Activated T-helper 1 cell treated with anti-CD3 and anti-CD28 coated beads, Interleukin-2, amount 50 U/mL, for 16 hours (primary cell): ENCODE data around the gene TGFA.

Experiments used
- DNase-seq, 2 donors: peaks; one replicate each; pipeline ENCODE4 v3.0.0-alpha.2; 2020; ENCODE audit warnings: low read depth in 1 of 2, low spot score in 1 of 2

Gene TGFA

DNA sequence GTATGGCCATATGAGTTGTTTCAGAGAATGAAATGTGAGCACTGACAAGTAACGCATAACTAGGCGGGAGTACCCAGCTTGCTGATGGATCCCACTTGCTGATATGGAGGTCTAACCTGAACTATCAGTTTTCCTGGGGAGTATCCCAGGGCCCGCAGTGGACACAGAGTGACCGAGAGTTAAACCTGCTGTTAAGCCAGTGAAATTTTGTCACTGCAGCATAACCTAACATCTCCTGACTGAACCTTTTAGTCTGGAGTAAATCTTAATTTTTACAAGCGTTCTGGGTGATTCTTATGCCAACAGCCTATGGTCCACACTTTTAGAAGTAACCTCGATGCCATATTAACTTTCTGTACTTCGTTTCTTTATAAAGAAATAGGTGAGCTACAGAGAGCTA is 54.4 kb downstream of the TGFA start:
- no peak for DNase-seq

DNA sequence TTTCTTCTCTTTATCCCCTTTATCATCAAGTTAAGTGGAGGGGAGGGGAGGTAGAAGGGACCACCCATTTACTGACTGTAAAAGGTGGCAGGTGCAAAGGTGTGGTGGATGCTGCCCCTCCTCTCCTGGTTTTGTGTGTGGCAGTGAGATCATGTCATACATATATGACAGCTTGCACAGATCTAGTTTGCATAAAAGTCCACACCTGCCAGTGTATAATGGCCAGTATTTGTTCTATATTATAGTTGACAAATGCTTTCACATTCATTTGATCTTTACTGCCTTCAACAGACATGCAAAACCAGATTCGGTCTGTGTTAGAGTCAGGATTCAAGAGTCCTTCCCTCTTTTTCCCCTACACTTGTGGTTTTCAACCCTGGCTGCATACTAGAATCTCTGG is 55.1 kb downstream of the TGFA start:
- no peak for DNase-seq

DNA sequence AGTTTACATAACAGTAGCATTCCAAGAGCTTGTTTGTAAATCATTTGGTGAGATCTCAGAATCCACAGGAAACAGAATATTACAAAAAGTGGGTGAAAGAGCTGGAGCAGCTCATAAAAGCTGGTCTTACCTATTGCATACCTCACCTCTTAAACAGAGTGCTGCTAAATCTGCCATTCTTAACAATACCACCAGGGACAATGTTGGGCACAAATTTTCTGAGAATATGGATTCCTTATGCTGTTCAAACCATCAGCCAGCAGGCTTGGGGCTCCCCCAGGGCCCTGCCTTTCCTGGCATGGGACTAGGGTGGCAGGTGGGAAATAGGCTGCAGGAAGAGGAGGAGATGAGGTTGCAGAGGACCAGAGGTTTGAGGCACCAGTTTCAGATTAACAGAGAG is 55.6 kb downstream of the TGFA start:
- no peak for DNase-seq

DNA sequence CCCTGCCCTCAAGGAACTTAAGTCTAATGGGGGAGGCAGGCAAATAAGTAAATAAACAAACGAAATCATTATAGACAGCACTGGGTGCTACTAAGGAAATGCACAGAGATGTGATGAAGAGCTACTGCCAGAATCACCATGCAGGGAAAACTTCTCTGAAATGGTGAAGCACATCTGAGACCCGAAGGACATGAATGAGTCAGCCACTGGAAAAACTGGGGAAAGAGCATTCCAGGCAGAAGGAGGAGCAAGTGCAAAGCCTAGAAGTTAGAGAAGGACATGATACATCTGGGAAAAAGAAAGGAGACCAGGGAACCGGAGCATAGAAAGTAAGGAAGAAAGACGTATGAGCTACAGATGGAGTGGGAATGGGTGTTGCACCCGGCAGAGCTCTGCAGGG is 56.8 kb downstream of the TGFA start:
- DNase-seq: no peak

DNA sequence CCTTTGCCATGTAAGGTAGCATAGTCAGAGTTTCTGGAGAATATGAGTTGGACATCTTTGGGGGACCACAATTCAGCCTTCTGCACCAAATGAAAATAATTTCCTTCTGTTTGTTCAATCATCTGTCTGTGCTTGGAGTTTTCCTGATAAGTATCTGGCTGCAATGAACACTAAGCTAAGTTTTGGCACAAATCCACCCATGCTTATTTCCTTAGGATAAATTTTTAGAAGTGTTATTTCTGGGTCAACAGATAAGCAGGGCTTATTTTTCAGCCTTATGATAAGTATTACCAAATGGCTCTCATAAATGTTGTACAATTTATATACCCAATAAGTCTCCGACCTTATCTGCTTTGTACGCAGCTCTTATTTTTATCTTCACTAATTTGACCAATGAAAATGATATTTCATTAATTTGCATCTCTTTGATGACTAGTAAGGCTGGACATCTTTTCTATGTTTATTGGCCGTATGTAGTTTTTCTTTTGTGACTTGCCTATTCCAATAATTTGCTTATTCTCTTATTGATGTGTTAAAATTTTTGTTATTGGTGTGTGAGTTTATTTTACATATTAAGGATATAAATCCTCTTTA is 59.2 kb downstream of the TGFA start:
- no peak for DNase-seq

DNA sequence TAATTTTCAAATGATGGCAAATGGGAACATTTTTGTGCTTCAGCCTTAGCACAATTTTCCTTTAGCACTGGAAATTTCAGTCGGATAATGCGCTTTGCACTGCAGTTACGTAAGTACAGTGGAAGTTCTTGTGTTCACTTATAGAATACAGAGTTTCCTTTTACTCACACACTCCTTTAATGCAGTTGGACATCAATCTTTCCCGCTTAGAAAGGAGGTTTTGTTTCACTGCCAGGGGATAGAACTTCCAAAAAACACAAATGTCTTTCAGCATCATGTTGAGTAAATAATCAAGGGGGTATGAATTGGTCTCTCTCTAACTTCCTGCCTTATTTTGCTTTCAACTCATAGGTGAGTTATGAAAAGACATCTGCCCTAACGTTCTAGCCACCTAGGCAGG is 63.2 kb downstream of the TGFA start:
- no peak for DNase-seq

- DNase-seq: no peak
Measured at GRCh38 chr2:70489165-70489564, 64.5 kb downstream of the TGFA start.

GRCh38 chr2:70484086-70484485 is 69.5 kb downstream of the TGFA start:
- no peak for DNase-seq

DNA sequence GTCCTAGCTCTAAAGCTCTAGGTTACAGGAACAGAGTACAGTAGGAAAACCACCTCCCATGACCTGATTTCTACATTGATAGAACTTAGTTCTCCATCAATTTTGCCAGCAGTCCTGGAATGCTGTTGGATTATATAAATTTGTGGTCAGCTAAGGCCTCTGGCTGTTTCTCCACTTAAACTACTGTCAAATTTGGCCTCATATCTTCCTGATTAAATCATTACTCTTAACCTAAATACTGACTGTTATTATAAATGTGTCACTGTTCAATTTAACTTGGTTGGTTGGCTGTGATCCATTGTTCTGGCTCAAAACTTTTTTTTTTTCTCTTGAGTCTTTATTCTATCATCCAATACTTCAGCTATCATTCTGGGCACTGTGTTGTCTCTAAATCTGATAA is 71.2 kb downstream of the TGFA start:
- no peak for DNase-seq

DNA sequence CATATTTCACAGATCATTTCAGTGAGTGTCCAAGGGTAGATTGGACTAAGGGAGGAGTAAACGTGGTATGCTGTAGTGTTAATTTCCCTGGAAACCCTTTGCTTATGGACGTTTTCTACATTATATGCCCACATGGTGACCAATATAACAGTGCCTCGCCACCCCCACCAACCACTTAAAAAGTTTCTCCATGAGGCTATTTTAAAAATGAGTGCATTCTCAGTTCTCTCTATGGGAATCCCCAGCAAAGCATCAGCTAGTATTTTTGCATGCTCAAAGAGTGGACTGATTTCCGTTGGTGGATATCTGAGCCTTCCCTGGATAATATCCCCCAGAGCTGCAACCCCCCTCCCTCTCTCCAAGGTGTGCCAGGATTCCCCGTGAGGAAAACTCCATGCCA is 73.2 kb downstream of the TGFA start:
- DNase-seq: no peak

DNA sequence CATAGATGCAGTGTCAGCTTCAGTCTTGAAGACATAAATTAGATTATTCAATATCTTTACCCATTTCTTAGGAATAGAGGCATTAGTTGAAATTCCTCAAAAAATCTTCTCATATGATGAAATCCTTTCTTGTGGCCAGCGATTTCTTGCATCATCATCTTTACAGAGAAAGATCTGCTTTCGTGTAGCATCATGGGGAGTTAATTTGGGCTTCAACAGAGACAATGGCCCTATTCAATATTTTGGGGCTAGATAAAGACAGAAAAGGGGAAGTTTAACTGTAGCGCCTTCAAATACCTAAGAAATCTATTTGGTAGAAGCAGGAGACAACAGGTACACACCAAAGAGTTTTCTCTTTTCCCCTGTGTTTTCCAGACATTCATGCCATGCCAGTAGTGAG is 73.8 kb downstream of the TGFA start:
- DNase-seq: no peak

- DNase-seq: no peak
Measured at GRCh38 chr2:70477441-70477844, 76.2 kb downstream of the TGFA start.

DNA sequence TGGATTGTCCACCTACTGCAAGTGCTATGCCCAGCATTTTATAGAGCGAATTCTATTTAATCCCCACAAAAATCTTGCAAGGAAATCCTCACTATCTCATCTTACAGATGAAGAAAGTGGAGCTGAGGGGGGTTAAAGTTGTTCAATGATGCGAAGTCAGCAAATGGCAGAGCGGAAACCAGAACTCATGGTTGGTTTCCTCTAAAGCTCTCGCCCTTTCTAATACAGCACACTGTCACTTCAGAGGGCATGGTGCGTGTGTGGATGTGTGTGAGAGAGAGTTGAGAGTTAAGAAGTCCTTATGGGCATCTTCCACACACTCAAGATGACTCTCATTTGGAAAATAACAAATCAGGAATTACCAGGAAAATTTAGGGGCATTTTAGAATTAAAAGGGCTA is 78.4 kb downstream of the TGFA start:
- DNase-seq: no peak

- no peak for DNase-seq
Measured at GRCh38 chr2:70474256-70474848, 79.3 kb downstream of the TGFA start.

GRCh38 chr2:70473101-70473722 is 80.4 kb downstream of the TGFA start:
- DNase-seq: no peak

GRCh38 chr2:70472221-70472890 is 81.3 kb downstream of the TGFA start:
- no peak for DNase-seq

DNA sequence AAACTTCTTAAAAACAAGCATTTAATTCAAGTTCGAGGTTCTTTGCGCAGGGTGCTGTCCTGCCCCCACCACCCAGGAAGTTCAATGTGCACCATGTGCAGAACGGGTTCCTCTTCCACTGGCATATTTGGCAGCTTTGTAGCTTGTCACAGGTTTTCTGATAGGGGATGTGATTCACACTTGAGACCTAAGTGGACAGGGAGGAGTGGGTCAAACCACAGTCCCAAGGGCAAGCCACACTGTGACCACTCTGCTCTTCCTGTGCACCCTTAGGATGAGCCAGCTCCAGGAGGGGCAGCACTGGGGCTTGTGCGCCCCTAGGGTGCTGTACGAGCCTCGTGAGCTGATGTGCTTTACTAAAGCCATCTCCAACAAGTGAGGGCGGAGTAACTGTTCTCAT is 82.5 kb downstream of the TGFA start:
- no peak for DNase-seq

- no peak for DNase-seq
Measured at GRCh38 chr2:70469961-70470360, 83.7 kb downstream of the TGFA start.

DNA sequence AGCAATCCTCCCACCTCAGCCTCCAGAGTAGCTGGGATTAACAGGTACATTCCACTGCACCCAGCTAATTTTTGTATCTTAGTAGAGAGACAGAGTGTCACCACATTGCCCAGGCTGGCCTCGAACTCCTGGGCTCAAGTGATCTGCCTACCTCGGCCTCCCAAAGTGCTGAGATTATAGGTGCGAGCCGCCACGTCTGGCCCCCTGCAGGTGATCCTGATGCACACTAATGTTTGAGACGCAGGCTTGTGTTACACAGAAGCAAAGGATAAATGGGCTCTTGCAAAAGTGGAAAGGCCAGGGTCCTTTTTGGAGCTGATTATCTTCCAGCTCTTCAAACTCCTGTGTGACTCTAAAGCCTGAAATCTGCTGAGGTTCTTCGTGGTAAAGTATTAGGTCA is 84.2 kb downstream of the TGFA start:
- DNase-seq: no peak

- DNase-seq: no peak
Measured at GRCh38 chr2:70468878-70469277, 84.7 kb downstream of the TGFA start.

- no peak for DNase-seq
Measured at GRCh38 chr2:70467831-70468779, 85.5 kb downstream of the TGFA start.
